ENCODE data around the gene DGKG. TPM values are rescaled to one million over a fixed set of nuclear protein-coding genes. Genes with fewer than 3 reads are reported as not detected.

The DGKG gene
- total and polyA plus RNA-seq, 2 of the 8 experiments (the other 6 are each of a cell fraction or from before 2014, with no cell fraction given), result 0.30 to 0.48 TPM

DNA sequence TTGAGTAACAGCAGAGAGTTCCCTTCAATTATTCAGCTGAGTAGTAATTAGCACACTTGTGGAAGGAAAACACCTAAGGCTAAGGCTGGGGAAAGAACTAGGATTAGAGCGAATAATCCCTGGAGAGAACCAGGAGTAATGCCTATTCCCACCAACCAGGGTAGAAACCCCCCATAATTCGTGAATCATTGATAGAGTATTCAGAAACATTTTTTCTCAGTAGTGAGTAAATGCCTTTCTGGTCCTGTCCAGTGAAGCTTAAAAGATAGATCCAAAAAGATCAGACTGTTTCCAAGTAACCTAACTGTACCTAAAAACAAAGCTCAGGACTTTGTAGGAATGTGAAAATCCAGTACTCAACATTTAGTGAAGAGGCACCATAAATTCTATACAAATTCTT is 71.2 kb downstream of the DGKG start:
- Histone ChIP-seq H3K4me3 (ENCODE audit: extremely low read depth in 1 of 4, insufficient read depth in 2 of 4, low read depth in 3 of 4, low read length in 4 of 4) (no peak overlapping the region), H3K4me1 (replicated peaks in 1 of 4; ENCODE audit: control insufficient read depth in 3 of 4, insufficient read depth in 4 of 4, low read length in 3 of 4) (no peaks in the 10 kb centered on the region), H4K20me1 (replicated peaks in 1 of 2; ENCODE audit: control insufficient read depth in 1 of 2, insufficient read depth in 2 of 2, low read length in 2 of 2) (no peaks in the 10 kb centered on the region), H3K23me2 (ENCODE audit: low read depth, low read length) (no peaks in the 10 kb centered on the region), H2BK12ac (ENCODE audit: low read depth, low read length) (no peak overlapping the region), H2BK15ac (ENCODE audit: low read length) (no peak overlapping the region), H4K91ac (replicated peaks; ENCODE audit: insufficient read length, low read length) (no peak overlapping the region), H2AK5ac (ENCODE audit: low read depth, low read length) (no peak overlapping the region), H3K9ac (replicated peaks in 1 of 4; ENCODE audit: extremely low read depth in 1 of 4, low read depth in 3 of 4, low read length in 3 of 4) (no peak overlapping the region), H3K14ac (ENCODE audit: insufficient read length) (no peak overlapping the region), H3K79me2 (ENCODE audit: control insufficient read depth in 1 of 2, insufficient read depth in 2 of 2, low read length in 2 of 2) (no peaks in the 10 kb centered on the region), H3K18ac (ENCODE audit: extremely low read depth, low read length) (no peak overlapping the region), H4K8ac (ENCODE audit: extremely low read depth, insufficient read depth, low read length) (no peak overlapping the region), H2BK120ac (replicated peaks; ENCODE audit: low read depth, low read length) (no peak overlapping the region), H2BK20ac (ENCODE audit: low read length) (no peak overlapping the region), H3K9me3 (ENCODE audit: insufficient read depth in 2 of 2, low read depth in 1 of 2, low read length in 1 of 2) (no peaks in the 10 kb centered on the region), H3K27ac (ENCODE audit: low read depth, low read length) (no peak overlapping the region), H2AFZ (ENCODE audit: low read length) (no peak overlapping the region), H3K23ac (ENCODE audit: insufficient read length) (no peak overlapping the region), H3K79me1 (ENCODE audit: low read depth, low read length) (no peaks in the 10 kb centered on the region), H4K5ac (ENCODE audit: insufficient read length, low read depth, low read length) (no peak overlapping the region), H2BK5ac (ENCODE audit: low read depth, low read length) (no peak overlapping the region), H3K56ac (replicated peaks; ENCODE audit: insufficient read length, low read depth, low read length) (no peak overlapping the region), H3K27me3 (replicated peaks in 1 of 4; ENCODE audit: control insufficient read depth in 3 of 4, extremely low read depth in 1 of 4, insufficient read depth in 3 of 4, low read length in 3 of 4) (no peaks in the 10 kb centered on the region), H3K36me3 (ENCODE audit: control insufficient read depth in 2 of 4, insufficient read depth in 4 of 4, low read length in 3 of 4) (no peaks in the 10 kb centered on the region), H3K4me2 (ENCODE audit: insufficient read depth in 1 of 2, low read depth in 2 of 2, low read length in 2 of 2) (no peak overlapping the region), H3K4ac (replicated peaks; ENCODE audit: insufficient read length, low read depth, low read length) (no peak overlapping the region)
- ChIA-PET CTCF (ENCODE audit: partially characterized antibody) (interaction anchor here (1.7 kb wide), 1 partner anchor 35 kb away, joined by 4 read pairs; no protein-coding TSS in a partner anchor), POLR2A (ENCODE audit: partially characterized antibody) (no interaction called here)
- TF ChIP-seq HDAC2 (IDR thresholded peaks at IDR 0.05; ENCODE audit: borderline replicate concordance in 1 of 2, low read depth in 2 of 2, low read length in 2 of 2), result no peak
- no peak for TF ChIP-seq BCL11A (IDR thresholded peaks at IDR 0.05; ENCODE audit: low read depth in 2 of 2, low read length in 2 of 2)
- no peak for TF ChIP-seq USF2 (IDR thresholded peaks at IDR 0.05; ENCODE audit: low read length)
- no peak for TF ChIP-seq RNF2 (IDR thresholded peaks at IDR 0.05; ENCODE audit: borderline replicate concordance, low read depth, low read length, missing control alignments, poor library complexity, severe bottlenecking)
- TF ChIP-seq RBBP5 (IDR thresholded peaks at IDR 0.05; ENCODE audit: borderline replicate concordance, low read depth, low read length), result no peak
- no peak for TF ChIP-seq TCF12 (IDR thresholded peaks at IDR 0.05; ENCODE audit: low read depth, low read length)
- TF ChIP-seq RXRA (IDR thresholded peaks at IDR 0.05; ENCODE audit: insufficient read depth, low read depth, low read length), result no peak
- TF ChIP-seq POLR2A (IDR thresholded peaks at IDR 0.05; ENCODE audit: control extremely low read depth in 1 of 2, low read depth in 2 of 2, low read length in 2 of 2), result no peak
- TF ChIP-seq CREB1 (IDR thresholded peaks at IDR 0.05), result no peak
- TF ChIP-seq TBP (IDR thresholded peaks at IDR 0.05; ENCODE audit: low read depth, low read length), result no peak
- WGBS, 2 experiments (ENCODE audit: extremely low coverage in 1 of 2, insufficient coverage in 1 of 2, insufficient read length in 1 of 2, insufficient replicate concordance in 2 of 2, low coverage in 1 of 2, low lambda C conversion rate in 2 of 2, missing lambda C conversion rate in 1 of 2), result 96% methylated on average over 2 of the region's 2 CpGs; no CpG with 5 or more reads in 1 of the 2 experiments
- no peak for DNase-seq (ENCODE audit: low read depth in 1 of 2, low spot score in 2 of 2)
- no peak for FAIRE-seq
